ENCODE measurements around the gene NPAS3. TPM values are rescaled to one million over a fixed set of nuclear protein-coding genes. Genes with fewer than 3 reads are reported as not detected.

Gene NPAS3
- total and polyA plus RNA-seq, 2 of the 8 experiments (the other 6 are each of a cell fraction or from before 2014, with no cell fraction given): 0.11 to 0.60 TPM

DNA sequence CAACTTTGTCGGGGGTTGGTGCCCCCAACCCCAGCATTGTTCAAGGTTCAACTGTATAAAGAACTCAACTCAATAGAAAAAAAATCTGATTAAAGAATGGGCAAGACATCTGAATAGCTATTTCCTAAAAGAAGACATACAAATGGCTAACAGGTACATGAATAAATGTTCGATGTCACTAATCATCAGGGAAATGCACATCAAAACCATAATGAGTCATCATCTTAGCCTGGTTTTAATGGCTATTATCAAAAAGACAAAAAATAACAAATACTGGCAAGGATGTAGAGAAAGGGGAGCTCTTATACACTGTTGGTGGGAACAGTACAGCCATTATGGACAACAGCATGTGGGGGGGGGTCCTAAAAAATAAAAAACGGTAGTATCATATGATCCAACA, 28.7 kb downstream of the NPAS3 start:
- no peak for FAIRE-seq
- Histone ChIP-seq H3K4ac (replicated peaks; ENCODE audit: insufficient read length, low read depth, low read length) (no peak overlapping the region), H3K79me1 (ENCODE audit: low read depth, low read length) (no peaks in the 10 kb centered on the region), H3K18ac (ENCODE audit: extremely low read depth, low read length) (no peak overlapping the region), H3K4me1 (replicated peaks in 1 of 4; ENCODE audit: control insufficient read depth in 3 of 4, insufficient read depth in 4 of 4, low read length in 3 of 4) (no peaks in the 10 kb centered on the region), H2AK5ac (ENCODE audit: low read depth, low read length) (no peak overlapping the region), H2BK12ac (ENCODE audit: low read depth, low read length) (no peak overlapping the region), H3K23ac (ENCODE audit: insufficient read length) (no peak overlapping the region), H4K8ac (ENCODE audit: extremely low read depth, insufficient read depth, low read length) (no peak overlapping the region), H3K27me3 (replicated peaks in 1 of 4; ENCODE audit: control insufficient read depth in 3 of 4, extremely low read depth in 1 of 4, insufficient read depth in 3 of 4, low read length in 3 of 4) (no peaks in the 10 kb centered on the region), H3K9me3 (ENCODE audit: insufficient read depth in 2 of 2, low read depth in 1 of 2, low read length in 1 of 2) (no peaks in the 10 kb centered on the region), H3K9ac (replicated peaks in 1 of 4; ENCODE audit: extremely low read depth in 1 of 4, low read depth in 3 of 4, low read length in 3 of 4) (no peak overlapping the region), H4K5ac (ENCODE audit: insufficient read length, low read depth, low read length) (no peak overlapping the region), H3K79me2 (ENCODE audit: control insufficient read depth in 1 of 2, insufficient read depth in 2 of 2, low read length in 2 of 2) (no peaks in the 10 kb centered on the region), H2BK20ac (ENCODE audit: low read length) (no peak overlapping the region), H2BK120ac (replicated peaks; ENCODE audit: low read depth, low read length) (no peak overlapping the region), H4K20me1 (replicated peaks in 1 of 2; ENCODE audit: control insufficient read depth in 1 of 2, insufficient read depth in 2 of 2, low read length in 2 of 2) (no peaks in the 10 kb centered on the region), H3K27ac (ENCODE audit: low read depth, low read length) (no peak overlapping the region), H3K14ac (ENCODE audit: insufficient read length) (no peak overlapping the region), H3K4me3 (ENCODE audit: extremely low read depth in 1 of 4, insufficient read depth in 2 of 4, low read depth in 3 of 4, low read length in 4 of 4) (no peak overlapping the region), H3K23me2 (ENCODE audit: low read depth, low read length) (no peaks in the 10 kb centered on the region), H3K36me3 (ENCODE audit: control insufficient read depth in 2 of 4, insufficient read depth in 4 of 4, low read length in 3 of 4) (no peaks in the 10 kb centered on the region), H4K91ac (replicated peaks; ENCODE audit: insufficient read length, low read length) (no peak overlapping the region), H3K4me2 (ENCODE audit: insufficient read depth in 1 of 2, low read depth in 2 of 2, low read length in 2 of 2) (no peak overlapping the region), H2AFZ (ENCODE audit: low read length) (no peak overlapping the region), H2BK15ac (ENCODE audit: low read length) (no peak overlapping the region), H3K56ac (replicated peaks; ENCODE audit: insufficient read length, low read depth, low read length) (no peak overlapping the region), H2BK5ac (ENCODE audit: low read depth, low read length) (no peak overlapping the region)
- POLR2A ChIA-PET (ENCODE audit: partially characterized antibody): no interaction called here
- WGBS, 2 experiments (ENCODE audit: extremely low coverage in 1 of 2, insufficient coverage in 1 of 2, insufficient read length in 1 of 2, insufficient replicate concordance in 2 of 2, low coverage in 1 of 2, low lambda C conversion rate in 2 of 2, missing lambda C conversion rate in 1 of 2): 98% methylated on average over 3 of the region's 3 CpGs; no CpG with 5 or more reads in 1 of the 2 experiments
- DNase-seq (ENCODE audit: low read depth in 1 of 2, low spot score in 2 of 2): no peak
- CTCF ChIA-PET (ENCODE audit: partially characterized antibody): interaction anchor here (0.6 kb wide), 1 partner anchor 36 kb away, joined by 4 read pairs; no protein-coding TSS in a partner anchor
- TF ChIP-seq SIN3A (conservative IDR thresholded peaks at IDR 0.05 in 1 of 2, IDR thresholded peaks at IDR 0.05 in 1 of 2; ENCODE audit: low read depth in 1 of 2, low read length in 2 of 2) (no peak), CTBP2 (IDR thresholded peaks at IDR 0.05; ENCODE audit: borderline replicate concordance, insufficient read depth, insufficient read length, low read length) (no peak), CBX5 (IDR thresholded peaks at IDR 0.05; ENCODE audit: low read depth, low read length) (no peak)

Measured in H1 (cell line).